Measurements from ENCODE around the gene HAPSTR1.

- TF ChIP-seq CTCF (conservative IDR thresholded peaks at IDR 0.05 in 1 of 2, IDR thresholded peaks at IDR 0.05 in 1 of 2; ENCODE audit: extremely low read depth in 1 of 2, insufficient read depth in 1 of 2, low read depth in 1 of 2, low read length in 2 of 2) = no peak
- TF ChIP-seq EZH2 (IDR thresholded peaks at IDR 0.05; ENCODE audit: borderline replicate concordance, low read length) = no peak
These were observed 17.8 kb downstream of the HAPSTR1 start for GRCh38 chr16:9109255-9109654.

Measured in mammary epithelial cell (primary cell).